Activated naive CD4-positive, alpha-beta T cell treated with anti-CD3 and anti-CD28 coated beads, Interleukin-2, amount 10 ng/mL, durations not matched to agents 7 days and 5 days (primary cell): Measurements from ENCODE around the gene CNNM2.
"Not testable (repeated sequence)": the region's sequence is repeated elsewhere in the genome, so short reads cannot be mapped to it uniquely, and the experiment has no call there.

ENCODE experiments used
- CTCF ChIA-PET: fragments of 350-600 bp; sonication (Branson Sonifier 250); formaldehyde crosslinking; loops from one replicate; lab custom pipeline; 2021; ENCODE audit warnings: antibody characterized with exemption; lab: Charles Lee
- DNase-seq: peaks from one replicate; pipeline ENCODE4 v3.0.0-alpha.2; 2020
- H3K27ac Mint-ChIP-seq: one replicate; pipeline ENCODE4 v1.8.0; 2021; ENCODE audit warnings: mild to moderate bottlenecking, moderate library complexity, mixed read lengths
- H3K27me3 Mint-ChIP-seq: one replicate; pipeline ENCODE4 v1.8.0; 2021; ENCODE audit warnings: mild to moderate bottlenecking, mixed read lengths
- H3K36me3 Mint-ChIP-seq: one replicate; pipeline ENCODE4 v1.8.0; 2021; ENCODE audit warnings: mixed read lengths
- H3K4me1 Mint-ChIP-seq: one replicate; pipeline ENCODE4 v1.8.0; 2021; ENCODE audit warnings: mixed read lengths
- H3K4me3 Mint-ChIP-seq: one replicate; pipeline ENCODE4 v1.8.0; 2021; ENCODE audit warnings: mild to moderate bottlenecking, moderate library complexity, mixed read lengths
- H3K9me3 Mint-ChIP-seq: one replicate; pipeline ENCODE4 v1.8.0; 2021; ENCODE audit warnings: mixed read lengths

CNNM2 gene

DNA sequence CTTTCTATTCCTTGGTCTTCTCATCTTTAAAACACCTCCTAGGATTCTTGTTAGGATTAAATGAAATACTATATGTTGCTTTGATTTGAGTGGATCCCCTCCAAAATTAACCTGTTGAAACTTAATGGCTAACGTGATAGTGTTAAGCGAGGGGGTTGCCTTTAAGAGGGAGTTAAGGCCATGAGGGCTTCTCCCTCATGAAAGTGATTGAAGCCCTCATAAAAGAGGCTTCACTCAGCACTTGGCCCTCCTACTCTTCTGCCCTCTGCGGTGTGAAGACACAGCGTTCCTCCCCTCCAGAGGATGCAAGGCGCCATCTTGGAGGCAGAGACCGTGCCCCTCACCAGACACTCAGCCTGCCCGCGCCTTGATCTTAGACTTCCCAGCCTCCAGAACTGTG, 46.6 kb downstream of the CNNM2 start:
- H3K36me3 Mint-ChIP-seq = no peaks in the 10 kb centered on the region
- DNase-seq = no peak
- no peak overlapping the region for H3K4me3 Mint-ChIP-seq
- no peaks in the 10 kb centered on the region for H3K9me3 Mint-ChIP-seq
- no peak overlapping the region for H3K27ac Mint-ChIP-seq
- CTCF ChIA-PET = no interaction called here
- no peaks in the 10 kb centered on the region for H3K4me1 Mint-ChIP-seq
- no peaks in the 10 kb centered on the region for H3K27me3 Mint-ChIP-seq

DNA sequence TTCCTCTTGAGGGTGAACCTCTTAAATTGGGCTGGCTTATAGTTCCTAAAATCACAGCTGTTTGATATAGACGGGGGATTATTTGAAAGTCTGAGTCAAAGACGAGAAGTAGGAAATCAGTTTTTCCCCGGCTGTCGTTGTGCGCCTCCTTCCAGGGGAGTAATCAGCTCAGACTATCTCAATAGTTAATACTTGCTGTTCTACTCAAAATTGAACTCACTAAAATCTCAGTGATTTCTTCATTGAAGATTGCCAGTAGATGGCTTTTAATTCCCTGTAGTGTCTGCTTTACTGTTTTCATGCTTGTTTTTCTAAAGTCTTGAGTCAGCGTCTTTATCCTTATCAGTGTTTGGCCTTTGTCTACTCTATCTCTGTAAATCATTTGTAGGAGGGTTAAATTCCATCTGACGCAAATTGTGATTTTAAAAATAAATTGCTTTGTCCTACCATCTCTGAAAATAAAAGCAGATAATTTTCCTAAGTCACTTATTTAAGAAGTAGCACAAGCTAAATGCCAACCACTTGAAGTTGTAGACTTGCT, 47.3 kb downstream of the CNNM2 start:
- Mint-ChIP-seq H3K27me3 (no peaks in the 10 kb centered on the region), H3K36me3 (no peaks in the 10 kb centered on the region), H3K9me3 (no peaks in the 10 kb centered on the region), H3K4me3 (no peak overlapping the region), H3K4me1 (no peaks in the 10 kb centered on the region), H3K27ac (no peak overlapping the region)
- DNase-seq = no peak
- CTCF ChIA-PET = interaction anchor here (0.6 kb wide), 1 partner anchor 48 kb away, joined by 3 read pairs; no protein-coding TSS in a partner anchor

DNA sequence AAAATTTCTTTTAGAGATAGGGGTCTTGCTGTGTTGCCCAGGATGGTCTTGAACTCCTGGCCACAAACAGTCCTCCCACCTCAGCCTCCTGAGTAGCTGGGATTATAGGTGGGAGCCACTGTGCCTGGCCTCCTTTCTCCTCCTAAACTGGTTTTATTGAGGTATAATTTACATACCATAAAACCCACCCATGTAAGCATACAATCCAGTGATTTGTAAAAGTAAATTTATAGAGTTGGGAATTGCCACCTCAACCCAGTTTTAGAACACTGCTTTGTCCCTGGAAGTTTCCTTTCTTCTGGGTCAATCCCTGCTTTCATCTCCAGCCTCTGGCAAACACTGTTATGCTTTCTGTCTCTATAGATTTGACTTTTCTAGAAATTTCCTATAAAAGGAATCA, 49.0 kb downstream of the CNNM2 start:
- CTCF ChIA-PET = no interaction called here
- DNase-seq = no peak

DNA sequence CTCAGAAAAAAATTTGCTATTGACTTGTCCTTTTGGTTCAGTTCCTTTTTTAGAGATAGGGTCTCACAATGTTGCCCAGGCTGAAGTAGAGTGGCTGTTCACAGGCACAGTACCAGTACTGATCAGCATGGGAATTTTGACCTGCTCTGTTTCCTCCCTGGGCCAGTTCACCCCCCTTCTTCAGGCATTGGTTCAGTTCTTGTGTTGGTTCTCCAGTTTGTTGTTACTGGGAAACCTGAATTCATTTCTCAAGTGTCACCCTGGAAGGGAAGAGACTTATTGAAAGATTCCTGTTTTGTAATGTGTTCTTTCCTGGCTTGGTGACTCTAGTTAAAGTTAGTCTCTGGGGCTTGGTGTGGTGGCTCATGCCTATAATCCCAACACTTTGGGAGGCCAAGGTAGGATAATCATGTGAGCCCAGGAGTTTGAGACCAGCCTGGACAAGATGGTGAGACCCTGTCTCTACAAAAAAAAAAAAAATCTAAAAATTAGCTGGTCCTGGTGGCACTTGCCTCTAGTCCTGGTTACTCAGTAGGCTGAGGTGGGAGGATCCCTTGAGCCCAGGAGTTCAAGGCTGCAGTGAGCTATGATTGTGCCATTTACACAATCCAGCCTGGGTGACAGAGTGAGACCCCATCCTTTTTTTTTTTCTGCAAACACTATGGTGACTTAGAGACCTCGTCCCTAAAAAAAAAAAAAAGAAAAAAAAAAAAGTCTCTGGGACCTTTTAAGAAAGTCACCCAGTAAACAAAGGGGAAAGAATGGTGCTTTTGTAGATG, 52.7 kb downstream of the CNNM2 start:
- Mint-ChIP-seq H3K4me3 (no peak overlapping the region), H3K27me3 (no peaks in the 10 kb centered on the region), H3K9me3 (no peaks in the 10 kb centered on the region), H3K4me1 (no peaks in the 10 kb centered on the region), H3K36me3 (no peaks in the 10 kb centered on the region), H3K27ac (no peak overlapping the region)
- DNase-seq = no peak
- CTCF ChIA-PET = no interaction called here

More for the DNA sequence above, 49.0 kb downstream of the CNNM2 start:
- H3K9me3 Mint-ChIP-seq = no peaks in the 10 kb centered on the region
- H3K4me3 Mint-ChIP-seq = no peak overlapping the region
- H3K27me3 Mint-ChIP-seq = no peaks in the 10 kb centered on the region
- no peaks in the 10 kb centered on the region for H3K36me3 Mint-ChIP-seq
- no peaks in the 10 kb centered on the region for H3K4me1 Mint-ChIP-seq
- no peak overlapping the region for H3K27ac Mint-ChIP-seq

DNA sequence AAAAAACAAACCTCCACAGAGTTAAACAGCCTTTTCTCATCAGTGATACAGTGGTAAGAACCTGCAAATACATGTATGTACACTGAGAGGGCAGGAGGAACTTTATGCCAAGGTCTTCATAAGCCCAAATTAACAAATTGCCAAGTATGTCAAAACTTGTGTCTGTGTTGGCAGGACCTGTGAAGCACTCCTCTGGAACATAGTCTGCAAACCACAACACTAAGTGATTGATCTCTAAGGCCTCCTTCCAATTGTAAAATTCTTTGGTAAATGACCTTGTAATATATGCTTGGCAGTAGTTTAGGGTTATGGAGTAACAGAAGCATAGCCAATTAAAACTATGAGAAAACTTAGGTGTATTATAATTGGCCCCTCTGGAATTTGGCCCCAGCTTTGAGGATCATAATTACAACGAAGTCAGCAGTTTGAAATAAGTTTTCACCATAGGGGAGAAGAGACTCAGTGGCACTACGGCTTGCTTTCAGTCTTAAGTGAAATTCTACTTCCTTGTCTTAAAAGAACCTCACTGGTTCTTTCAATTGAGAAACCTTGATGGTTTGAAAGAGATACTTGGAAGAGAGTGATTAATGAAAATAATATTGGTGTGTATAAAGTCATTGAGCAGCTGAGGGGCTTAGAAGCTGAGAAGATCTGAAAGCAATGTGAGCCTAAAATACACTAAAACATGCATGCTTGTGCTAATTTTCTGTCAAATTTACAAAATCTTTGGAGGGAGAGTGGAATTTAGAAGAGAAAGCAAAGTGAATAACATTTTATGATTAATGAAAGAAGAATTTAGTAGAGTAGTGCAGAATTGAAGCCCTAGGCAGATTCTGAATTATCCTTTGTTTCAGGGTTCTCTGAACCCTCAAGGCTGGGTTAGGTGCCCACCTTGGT, 57.6 kb downstream of the CNNM2 start:
- no peaks in the 10 kb centered on the region for H3K27me3 Mint-ChIP-seq
- no peaks in the 10 kb centered on the region for H3K9me3 Mint-ChIP-seq
- CTCF ChIA-PET = no interaction called here
- no peaks in the 10 kb centered on the region for H3K4me1 Mint-ChIP-seq
- H3K4me3 Mint-ChIP-seq = no peak overlapping the region
- no peak overlapping the region for H3K27ac Mint-ChIP-seq
- no peak for DNase-seq
- H3K36me3 Mint-ChIP-seq = no peaks in the 10 kb centered on the region

DNA sequence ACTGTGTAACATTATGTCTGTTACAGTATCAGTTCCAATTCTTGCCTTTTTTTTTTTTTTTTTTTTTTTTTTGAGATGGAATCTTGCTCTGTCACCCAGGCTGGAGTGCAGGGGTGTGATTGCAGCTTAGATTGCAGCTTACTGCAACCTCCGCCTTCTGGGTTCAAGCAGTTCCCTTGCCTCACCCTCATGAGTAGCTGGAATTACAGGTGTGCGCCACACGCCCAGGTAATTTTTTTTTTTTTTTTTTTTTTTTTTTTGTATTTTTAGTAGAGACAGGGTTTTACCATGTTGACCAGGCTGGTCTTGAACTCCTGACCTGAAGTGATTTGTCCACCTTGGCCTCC, 58.3 kb downstream of the CNNM2 start:
- H3K9me3 Mint-ChIP-seq, H3K4me1 Mint-ChIP-seq, H3K27ac Mint-ChIP-seq, CTCF ChIA-PET, H3K36me3 Mint-ChIP-seq, H3K27me3 Mint-ChIP-seq, H3K4me3 Mint-ChIP-seq, DNase-seq: not testable (repeated sequence)

DNA sequence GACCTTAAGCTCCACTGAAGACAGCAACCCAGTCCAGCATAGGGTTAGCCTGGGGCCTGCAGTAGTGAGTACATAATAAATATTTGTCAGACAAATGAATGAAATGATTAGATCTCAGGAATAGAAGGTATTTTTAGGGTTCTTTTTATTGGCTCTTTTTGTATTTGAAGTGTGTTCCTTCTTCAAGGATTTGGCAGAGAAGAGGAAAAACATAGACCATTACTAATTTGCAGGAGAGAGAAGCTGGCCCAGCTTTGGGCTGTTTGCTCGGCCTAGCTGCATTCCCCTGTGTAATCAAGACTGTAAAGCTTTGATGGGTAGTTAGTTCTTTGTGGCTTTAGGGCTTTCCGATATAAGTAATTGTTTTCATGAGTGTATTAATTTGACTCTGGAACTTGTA, 64.2 kb downstream of the CNNM2 start:
- Mint-ChIP-seq H3K4me1 (no peaks in the 10 kb centered on the region), H3K4me3 (no peak overlapping the region), H3K36me3 (no peaks in the 10 kb centered on the region), H3K27ac (no peak overlapping the region), H3K9me3 (no peaks in the 10 kb centered on the region), H3K27me3 (no peaks in the 10 kb centered on the region)
- CTCF ChIA-PET = no interaction called here
- no peak for DNase-seq

DNA sequence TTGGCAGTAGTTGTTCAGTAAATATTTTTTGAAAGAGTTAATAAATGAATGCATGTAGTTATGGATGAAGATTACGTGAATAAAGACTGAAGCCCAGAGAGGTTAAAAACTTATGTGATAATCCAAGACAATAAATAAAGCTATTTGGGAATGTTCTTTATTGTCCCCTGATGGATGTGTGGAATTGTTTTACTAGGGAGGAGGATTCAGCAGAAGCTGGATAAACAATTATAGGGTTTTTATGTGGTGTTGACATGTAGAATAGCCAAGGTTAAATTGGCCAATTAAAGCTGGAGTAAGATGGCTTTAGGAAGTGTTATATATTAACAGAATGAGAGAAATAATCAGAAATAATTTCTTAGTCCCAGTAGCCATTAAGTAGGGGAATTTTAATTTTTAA, 66.0 kb downstream of the CNNM2 start:
- CTCF ChIA-PET = no interaction called here
- Mint-ChIP-seq H3K9me3 (no peaks in the 10 kb centered on the region), H3K4me3 (no peak overlapping the region), H3K27ac (no peak overlapping the region), H3K27me3 (no peaks in the 10 kb centered on the region), H3K4me1 (no peaks in the 10 kb centered on the region), H3K36me3 (no peaks in the 10 kb centered on the region)
- no peak for DNase-seq

DNA sequence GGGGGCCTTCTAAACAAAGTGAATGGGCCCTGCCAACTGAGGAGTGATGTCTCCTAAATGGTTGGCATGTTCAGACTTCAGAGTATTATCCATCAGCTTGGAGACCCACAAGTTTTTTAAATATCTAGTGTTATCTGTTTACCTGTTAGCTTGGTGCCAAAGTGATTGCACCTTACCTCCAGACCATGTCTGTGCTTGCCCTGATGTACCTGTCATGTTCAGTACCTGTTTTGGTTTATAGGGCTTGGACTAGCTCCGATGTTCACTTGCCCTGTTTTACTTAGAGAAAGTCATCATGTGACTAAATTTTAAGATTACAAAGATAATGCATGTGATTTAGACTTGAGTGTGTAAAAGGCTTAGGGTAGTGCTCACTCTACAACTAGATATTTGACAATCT, 67.7 kb downstream of the CNNM2 start:
- H3K4me3 Mint-ChIP-seq = no peak overlapping the region
- H3K4me1 Mint-ChIP-seq = no peaks in the 10 kb centered on the region
- no peak for DNase-seq
- no peaks in the 10 kb centered on the region for H3K9me3 Mint-ChIP-seq
- no peak overlapping the region for H3K27ac Mint-ChIP-seq
- H3K36me3 Mint-ChIP-seq = no peaks in the 10 kb centered on the region
- CTCF ChIA-PET = interaction anchor here (0.9 kb wide), 1 partner anchor 72 kb away, joined by 3 read pairs; no protein-coding TSS in a partner anchor
- no peaks in the 10 kb centered on the region for H3K27me3 Mint-ChIP-seq

DNA sequence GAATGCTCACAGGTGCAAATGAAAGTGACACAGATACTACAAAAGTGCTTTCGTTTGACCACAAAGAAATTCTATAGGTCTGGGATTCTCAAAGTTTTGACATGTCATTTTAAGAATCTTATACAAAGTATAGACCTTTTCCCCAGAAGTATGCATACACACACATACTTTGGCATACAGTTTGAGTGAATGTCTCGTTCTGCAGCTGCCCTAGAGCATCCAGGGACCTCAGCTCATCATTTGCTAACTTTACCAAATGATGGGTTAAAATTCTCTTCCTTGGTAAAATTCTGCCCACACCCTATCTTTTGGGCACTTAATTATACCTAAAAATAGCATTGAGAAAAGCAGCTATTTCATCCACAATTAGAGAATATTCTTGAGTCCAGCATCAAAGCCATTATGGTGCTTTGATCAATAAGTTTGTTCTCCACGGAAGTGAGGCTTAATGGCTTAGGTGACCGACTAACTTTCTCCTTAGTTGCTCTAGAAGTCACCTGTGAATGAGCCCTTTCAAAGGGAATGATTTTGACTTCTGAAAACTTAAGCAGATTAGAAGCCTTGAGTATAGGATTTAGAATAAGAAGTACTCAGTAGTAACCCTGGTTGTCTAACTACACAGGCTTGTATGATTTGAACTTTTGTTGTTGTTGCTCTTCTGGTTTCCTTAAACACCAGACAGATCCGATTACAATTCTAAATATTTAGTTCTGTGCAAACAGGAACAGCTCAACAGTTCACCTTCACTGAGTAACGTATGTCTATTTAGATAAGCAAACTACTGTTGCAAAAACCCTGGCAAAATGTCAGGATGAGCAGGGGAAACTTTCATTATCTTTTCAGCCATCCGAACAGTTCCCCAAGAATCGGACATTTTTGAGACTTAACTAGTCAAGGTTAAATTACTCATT, 70.6 kb downstream of the CNNM2 start:
- Mint-ChIP-seq H3K4me1 (no peaks in the 10 kb centered on the region), H3K36me3 (no peaks in the 10 kb centered on the region), H3K27ac (no peak overlapping the region), H3K4me3 (no peak overlapping the region), H3K9me3 (no peaks in the 10 kb centered on the region), H3K27me3 (no peaks in the 10 kb centered on the region)
- DNase-seq = no peak
- CTCF ChIA-PET = no interaction called here

DNA sequence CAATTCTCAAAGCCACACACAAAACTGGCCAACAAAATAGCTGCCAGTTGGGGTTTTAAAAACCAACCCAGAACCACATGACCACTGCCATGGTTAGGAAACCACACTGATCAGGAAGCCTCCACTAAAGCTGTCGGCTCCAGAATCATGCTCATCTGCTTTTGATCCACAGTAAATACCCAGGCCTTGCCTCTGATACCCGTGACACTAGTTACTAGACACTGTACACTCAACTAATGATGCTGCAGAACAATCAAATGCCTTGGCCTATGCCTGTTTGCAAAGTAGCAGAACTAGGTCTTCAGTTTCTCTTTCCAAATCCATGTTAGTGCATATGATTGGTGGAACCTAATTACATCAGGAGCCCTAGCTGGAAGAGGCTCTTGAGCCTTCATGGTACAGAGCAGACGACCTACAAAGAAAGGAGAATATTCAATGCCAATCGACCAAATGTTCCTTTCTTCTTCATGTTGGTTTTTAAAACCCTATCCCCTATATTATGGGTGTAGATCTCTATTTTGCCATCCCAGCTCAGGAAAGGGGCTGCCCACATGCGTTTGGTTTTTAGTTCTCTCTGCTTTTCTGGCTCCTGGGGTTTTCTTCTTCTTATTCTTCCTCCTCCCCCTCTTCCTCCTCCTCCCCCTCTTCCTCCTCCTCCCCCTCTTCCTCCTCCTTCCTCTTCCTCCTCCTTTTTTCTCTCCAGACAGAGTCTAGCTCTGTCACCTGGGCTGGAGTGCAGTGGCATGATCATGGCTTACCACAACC, 76.6 kb downstream of the CNNM2 start:
- peaks cover 2% of the 10 kb centered on the region for H3K36me3 Mint-ChIP-seq
- H3K27ac Mint-ChIP-seq = peak overlapping the region; percentile 72

DNA sequence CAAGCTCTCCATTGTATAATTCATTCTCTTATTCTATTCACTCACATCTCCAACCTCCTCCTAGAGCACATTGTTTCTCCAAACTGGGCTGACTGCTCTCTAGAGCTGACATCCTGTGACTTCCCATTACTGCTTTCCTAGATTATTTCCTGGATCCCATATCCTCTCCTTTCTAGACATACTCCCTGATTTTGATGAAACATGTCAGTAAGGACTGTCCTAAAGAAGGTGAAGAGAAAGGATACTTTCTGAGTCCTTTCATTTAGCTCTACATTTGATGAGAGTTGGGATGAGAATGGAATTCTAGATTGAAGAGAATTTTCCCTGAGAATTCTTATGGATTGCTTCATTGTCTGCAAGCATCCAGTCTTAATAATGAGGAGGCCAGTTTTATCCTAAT, 78.8 kb downstream of the CNNM2 start:
- peaks cover 8% of the 10 kb centered on the region for H3K4me1 Mint-ChIP-seq
- H3K36me3 Mint-ChIP-seq = peaks cover 2% of the 10 kb centered on the region
- DNase-seq = no peak
- peaks cover 6% of the 10 kb centered on the region for H3K9me3 Mint-ChIP-seq
- CTCF ChIA-PET = interaction anchor here (0.7 kb wide), 1 partner anchor 14 kb away, joined by 3 read pairs; no protein-coding TSS in a partner anchor
- H3K27me3 Mint-ChIP-seq = no peaks in the 10 kb centered on the region
- H3K27ac Mint-ChIP-seq = no peak overlapping the region
- no peak overlapping the region for H3K4me3 Mint-ChIP-seq

More for the DNA sequence above, 76.6 kb downstream of the CNNM2 start:
- Mint-ChIP-seq H3K27me3 (no peaks in the 10 kb centered on the region), H3K4me1 (peaks cover 8% of the 10 kb centered on the region), H3K9me3 (peaks cover 6% of the 10 kb centered on the region), H3K4me3 (no peak overlapping the region)
- no peak for DNase-seq
- CTCF ChIA-PET = no interaction called here

DNA sequence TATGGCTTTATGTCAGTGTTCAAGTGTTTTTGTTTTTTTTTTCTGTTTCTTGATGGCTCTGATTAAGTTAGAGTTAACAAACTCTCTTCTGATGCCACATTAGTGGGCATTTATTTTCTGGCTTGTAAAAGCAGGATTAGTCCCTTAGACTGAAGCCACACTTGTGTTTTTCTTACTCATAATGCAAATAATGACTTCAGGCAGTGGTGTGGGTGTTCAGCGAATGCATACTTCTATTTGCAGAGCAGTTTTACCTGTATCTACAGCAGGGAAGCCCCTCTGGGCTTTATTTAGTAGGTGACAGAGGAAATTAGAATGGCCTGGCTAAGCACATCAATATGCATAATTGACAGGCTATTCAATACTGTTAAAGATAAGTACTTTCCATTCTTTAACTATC, 79.9 kb downstream of the CNNM2 start:
- Mint-ChIP-seq H3K27me3 (no peaks in the 10 kb centered on the region), H3K4me3 (no peak overlapping the region), H3K4me1 (peaks cover 8% of the 10 kb centered on the region), H3K36me3 (peaks cover 2% of the 10 kb centered on the region), H3K9me3 (peaks cover 6% of the 10 kb centered on the region), H3K27ac (no peak overlapping the region)
- DNase-seq = no peak
- CTCF ChIA-PET = interaction anchor here (0.6 kb wide), 1 partner anchor 111 kb away, joined by 3 read pairs; no protein-coding TSS in a partner anchor
